ENCODE measurements around the gene SRGAP1.

The SRGAP1 gene

DNA sequence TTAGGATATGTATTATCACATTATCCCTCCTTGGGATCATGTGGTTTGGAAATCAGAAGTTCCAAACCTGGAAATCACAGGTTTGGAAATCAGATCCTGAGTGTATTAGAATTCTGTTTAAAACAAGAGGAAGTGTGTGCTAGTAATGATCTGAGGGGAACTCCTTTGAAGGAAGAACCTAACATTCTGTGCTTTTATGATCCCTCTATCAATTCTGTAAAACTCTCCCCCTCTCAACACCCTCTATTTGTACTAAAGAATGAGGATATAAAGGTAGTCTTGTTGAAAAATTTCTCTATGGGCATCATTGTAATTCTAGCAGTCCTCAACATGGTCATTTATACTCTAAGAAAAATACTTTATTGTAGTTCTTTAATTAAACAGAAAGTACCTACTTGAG lies 97.4 kb downstream of the SRGAP1 start:
- DNase-seq: no peak

- DNase-seq: no peak
Measured at GRCh38 chr12:63942464-63943241, 98.2 kb downstream of the SRGAP1 start.

GRCh38 chr12:63944034-63944579 lies 99.6 kb downstream of the SRGAP1 start:
- DNase-seq: no peak

DNA sequence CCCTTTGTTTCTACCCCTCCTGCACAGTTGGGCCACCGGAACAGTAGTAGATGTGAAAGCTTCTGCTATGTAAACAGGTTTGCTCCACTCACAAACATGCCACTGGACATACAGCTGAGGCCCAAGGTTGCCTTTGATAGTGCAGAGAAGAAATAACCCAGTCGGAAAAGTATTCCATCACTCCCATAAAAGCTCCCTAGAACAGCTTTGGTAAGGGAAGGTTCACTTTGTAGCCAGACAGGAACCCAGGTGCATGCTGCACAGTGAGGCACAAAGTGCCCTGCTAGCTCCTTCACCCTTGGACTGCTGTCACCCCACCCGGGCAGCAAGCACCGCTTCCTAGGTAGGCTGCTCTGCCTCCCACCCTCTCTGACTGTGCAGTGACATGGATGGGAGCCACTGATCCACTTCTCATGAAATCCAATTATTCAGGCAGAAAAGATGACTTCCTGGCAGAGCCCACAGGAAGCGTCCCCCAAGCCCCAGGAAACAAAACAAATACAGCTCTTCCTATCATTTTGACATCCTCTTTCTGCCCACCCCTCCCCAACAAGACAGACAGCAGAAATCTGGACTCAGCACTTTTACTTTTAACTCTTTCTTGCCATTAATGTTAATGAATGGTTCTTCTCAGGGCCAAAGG lies 100.2 kb downstream of the SRGAP1 start:
- DNase-seq: no peak

DNA sequence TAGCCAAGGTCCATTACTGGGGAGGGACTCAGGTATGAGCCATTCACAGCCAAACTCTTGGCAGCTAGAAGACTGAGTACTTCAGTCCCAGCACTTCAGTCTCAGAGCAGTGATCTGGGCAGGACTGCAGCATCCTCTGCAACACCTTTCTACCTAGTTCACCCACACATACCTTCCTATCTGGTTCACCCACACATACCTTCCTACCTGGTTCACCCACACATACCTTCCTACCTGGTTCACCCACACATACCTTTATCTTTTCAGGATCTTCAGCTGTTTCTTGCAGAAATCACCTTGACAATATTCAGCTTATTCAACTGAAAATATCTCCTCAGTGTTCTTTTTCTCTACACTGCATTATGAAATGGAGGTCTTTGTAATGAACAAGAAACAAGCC lies 101.3 kb downstream of the SRGAP1 start:
- no peak for DNase-seq

DNA sequence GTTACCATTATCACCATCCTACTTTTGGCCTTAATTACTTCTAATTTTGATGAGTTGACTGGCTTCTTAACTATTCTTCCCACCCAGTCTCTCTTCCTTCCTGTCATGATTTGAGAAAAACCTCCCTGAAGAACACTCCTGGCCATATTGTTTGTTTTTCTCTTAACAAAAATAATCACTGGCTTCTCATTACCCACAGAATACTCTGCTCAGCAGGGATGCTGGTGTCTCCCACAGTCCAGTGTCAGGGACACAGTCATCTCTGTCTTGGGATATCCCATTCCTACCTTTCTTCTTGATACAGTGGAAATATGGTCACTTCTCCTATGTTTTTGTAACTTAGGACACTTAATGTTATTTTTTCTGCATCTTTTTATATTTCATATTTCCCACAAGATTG lies 103.7 kb downstream of the SRGAP1 start:
- no peak for DNase-seq

- DNase-seq: no peak
Measured at GRCh38 chr12:63949902-63950301, 105.4 kb downstream of the SRGAP1 start.

- no peak for DNase-seq
Measured at GRCh38 chr12:63952995-63953394, 108.5 kb downstream of the SRGAP1 start.

GRCh38 chr12:63955831-63956666 lies 111.5 kb downstream of the SRGAP1 start:
- DNase-seq: no peak

DNA sequence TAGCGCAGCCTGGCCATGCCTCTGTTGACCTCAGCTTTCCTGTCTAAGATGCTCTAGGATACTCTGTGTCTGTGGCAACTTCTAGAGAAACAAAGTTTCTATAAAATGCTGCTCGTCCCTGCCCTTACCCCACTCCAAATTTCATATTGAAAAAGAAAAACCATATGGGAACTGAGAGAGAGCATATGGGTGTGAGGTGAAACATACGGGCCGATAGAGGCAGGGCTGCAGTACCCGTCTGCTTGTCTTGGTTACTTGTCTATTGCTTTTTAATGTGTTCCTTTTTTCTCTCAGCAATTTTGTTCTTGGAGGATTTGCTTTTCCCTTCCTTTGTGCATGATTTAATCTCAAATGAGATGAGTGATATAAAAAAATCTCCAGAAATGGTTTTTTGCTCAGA lies 113.0 kb downstream of the SRGAP1 start:
- DNase-seq: no peak

DNA sequence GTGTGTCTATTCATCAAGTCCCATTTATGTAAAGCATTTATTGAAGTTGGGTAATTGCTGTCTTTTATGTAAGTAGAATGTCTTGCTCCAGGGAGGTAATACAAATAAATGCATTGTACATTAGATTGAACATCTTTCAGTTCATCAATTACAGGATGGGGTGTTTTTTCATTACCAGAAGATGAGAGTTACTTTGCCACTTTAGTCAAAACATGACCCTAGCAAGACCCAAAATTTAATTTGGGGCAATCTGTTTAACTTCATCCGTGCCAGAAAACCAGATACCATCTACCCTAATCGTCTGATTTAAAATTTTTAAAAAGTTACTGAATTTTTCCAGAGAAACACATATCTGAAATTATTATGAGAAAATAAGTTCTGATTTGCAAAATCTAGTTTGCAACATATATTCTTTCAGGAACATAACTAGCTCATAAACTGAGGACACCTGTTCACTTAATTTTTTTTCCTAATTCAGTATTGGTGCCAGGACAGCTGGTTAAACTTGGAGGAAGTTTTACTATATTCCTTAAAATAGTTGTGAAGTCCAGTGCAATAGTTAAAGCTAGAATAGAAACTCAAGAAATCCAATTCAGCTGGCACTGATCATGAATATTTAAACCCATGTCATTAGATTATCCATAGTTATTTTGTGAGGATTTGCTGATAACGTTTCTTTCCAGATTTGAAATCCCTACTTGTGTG lies 114.5 kb downstream of the SRGAP1 start:
- peak; percentile 82 for DNase-seq

- DNase-seq: no peak
Measured at GRCh38 chr12:63961048-63961447, 116.5 kb downstream of the SRGAP1 start.

GRCh38 chr12:63961543-63961942 lies 117.0 kb downstream of the SRGAP1 start:
- DNase-seq: no peak

DNA sequence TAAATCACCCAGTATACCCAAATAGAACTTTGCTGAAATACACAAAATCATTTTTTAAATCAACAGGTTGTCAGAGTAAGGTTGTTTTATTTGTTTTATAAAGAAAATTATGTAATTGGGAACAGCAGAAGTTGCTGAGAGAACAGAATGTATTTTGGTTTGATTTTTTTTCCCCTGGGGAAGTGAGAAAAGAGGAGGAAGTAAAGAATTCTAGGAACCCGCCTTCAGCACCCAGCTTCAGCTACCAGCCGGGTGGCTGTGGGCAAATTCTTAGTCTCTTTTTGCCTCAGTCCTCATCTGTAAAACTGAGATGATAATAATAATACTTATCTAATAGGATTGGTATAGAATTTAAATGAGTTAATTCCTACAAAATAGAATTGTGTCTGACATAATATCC lies 119.4 kb downstream of the SRGAP1 start:
- DNase-seq: no peak

DNA sequence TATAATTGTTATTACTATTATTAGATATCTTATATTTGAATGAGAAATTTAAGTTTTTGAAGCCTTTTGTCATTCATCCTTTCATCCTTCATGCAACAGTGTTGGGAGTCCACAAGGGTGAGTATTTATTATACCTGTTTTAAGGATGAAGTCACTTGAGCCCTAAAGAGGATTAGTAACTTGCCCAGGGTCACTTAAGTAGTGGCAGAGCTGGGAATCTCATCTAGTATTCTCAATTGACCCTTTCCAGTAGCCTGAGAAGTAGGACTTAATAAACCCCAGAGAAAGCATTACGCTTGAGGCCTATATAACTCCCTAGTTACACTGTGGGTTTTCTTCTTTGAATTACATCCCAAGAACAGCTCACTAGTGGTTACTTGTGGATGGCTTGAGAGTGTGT lies 119.8 kb downstream of the SRGAP1 start:
- no peak for DNase-seq

DNA sequence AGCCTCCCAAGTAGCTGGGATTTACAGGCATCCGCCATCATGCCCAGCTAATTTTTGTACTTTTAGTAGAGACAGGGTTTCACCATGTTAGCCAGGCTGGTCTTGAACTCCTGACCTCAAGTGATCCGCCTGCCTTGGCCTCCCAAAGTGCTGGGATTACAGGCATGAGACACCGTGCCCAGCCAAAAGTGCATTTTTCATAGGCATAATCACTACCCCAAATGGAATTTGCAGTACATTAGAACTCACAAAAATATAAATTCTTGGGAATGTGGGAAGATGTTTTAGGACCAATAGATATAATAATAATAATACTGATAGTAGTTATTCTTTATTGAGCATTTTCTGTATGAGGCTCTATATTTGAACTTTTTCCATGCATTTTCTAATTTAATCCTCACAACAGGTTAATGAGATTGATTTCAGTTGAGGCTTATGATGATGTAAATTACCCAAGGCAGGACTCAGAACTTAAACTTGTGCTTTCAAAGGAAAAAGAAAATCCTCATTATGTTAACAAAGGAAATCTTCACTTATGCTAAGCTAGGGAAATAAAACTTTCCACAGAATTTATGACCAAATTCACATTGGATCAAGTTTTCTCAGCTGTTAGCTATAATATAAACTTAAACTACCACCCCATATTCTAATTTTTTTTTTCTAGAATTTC lies 121.6 kb downstream of the SRGAP1 start:
- no peak for DNase-seq

- no peak for DNase-seq
Measured at GRCh38 chr12:63966606-63966975, 122.1 kb downstream of the SRGAP1 start.

DNA sequence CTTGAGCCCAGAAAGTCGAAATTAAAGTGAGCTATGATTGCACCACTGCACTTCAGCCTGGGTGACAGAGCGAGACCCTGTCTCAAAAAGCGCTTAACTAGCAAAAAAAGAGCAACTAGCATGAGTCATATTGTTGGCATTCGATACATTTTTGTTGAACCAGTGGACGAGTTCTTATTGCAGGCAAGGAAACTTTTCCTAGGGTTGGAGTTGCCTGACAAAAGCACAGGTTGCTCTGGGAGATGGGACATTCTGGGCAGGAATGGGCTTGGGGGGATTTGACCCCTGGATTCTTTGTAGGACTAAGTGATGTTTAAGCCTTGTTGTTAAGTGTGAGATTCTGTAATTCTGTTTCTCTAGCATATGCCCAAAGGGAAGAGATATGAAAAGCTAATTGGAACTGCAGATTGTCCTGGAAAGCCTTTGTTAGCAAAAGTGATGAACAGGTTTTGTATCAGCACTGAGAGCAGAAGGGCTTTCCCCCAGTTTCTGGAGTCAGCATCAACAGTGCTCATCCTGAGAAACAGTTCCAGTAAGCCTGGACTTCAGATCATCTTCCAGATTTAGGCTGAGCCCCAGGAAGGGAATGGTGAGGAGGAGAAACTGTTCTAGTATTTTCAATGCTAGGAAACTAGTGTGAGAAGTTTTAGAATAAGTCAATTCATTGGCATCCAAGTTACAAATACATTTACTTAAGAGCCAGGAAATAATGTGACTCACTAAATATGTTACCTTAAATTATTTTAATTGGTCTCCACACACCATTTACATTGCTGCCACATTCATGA lies 123.1 kb downstream of the SRGAP1 start:
- DNase-seq: no peak

- no peak for DNase-seq
Measured at GRCh38 chr12:63968673-63969072, 124.2 kb downstream of the SRGAP1 start.

DNA sequence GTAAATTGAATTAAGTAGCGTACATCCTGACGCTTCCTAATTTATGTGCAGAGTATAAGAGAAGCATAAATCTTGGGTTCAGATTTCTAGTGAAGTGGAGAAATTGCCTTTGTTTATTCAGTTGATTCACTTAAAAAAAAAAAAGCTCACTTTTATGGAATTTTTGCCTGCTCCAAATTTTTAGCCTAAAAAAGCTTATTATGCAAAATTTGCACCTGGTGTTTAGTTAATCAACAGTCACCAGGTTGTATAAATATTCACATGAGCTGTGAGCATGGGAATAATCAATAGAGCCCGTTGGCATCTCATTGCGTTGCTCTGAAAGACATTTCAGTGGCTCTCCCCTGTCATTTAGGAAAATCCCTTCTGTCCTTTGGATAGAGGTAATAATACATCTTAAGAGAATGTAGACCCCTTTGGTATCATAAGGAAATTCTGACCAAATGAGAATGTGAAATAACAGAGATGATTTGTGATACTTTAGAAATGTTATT lies 132.4 kb downstream of the SRGAP1 start:
- DNase-seq: no peak

- DNase-seq: no peak
Measured at GRCh38 chr12:63977441-63977840, 132.9 kb downstream of the SRGAP1 start.

Data from NCI-H748 treated with DMSO at 0.1 percent for 48 hours (cell line).